ENCODE data around the gene GPHA2.
"Not testable (repeated sequence)": the region's sequence is repeated elsewhere in the genome, so short reads cannot be mapped to it uniquely, and the experiment has no call there.

The GPHA2 gene, protein sequence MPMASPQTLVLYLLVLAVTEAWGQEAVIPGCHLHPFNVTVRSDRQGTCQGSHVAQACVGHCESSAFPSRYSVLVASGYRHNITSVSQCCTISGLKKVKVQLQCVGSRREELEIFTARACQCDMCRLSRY

DNA sequence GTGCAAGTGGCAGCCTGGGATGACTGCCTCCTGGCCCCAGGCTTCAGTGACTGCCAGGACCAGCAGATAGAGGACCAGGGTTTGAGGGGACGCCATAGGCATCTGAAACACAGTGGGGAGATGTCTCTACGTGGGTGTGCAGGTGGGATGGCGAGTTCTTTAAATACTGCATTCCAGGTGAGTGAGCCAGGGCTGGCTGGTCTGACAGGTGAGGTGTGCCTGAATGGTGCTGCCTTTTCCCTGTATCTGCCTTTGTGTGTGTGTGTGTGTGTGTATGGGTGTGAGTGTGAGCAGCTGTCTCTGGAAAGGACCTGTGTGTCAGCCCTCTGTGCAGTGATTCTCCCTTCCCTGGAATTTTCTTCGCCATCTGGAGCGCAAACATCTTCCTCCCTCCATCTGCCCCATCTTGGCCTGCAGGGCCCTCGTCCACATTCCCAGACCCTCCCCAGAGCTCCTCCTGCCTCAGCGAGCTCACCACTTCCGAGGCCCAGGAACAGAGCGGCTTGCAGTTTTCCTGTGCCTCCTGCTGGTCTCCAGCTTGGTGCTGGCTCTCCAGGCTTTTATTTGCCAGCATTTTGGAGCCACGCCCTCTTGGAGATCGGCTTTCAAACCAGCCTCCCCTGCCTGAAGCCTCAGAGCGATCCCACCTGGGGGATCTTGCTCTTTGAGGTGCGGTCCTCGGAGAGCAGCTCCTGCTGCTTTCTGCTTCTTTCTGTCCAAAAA lies at the start of gene GPHA2:
GPHA2 (minus strand) TSS at position 535 of the 723 bp plus-strand sequence; CDS start at position 102, 433 bp downstream.
- no peak for DNase-seq (ENCODE audit: low spot score)

DNA sequence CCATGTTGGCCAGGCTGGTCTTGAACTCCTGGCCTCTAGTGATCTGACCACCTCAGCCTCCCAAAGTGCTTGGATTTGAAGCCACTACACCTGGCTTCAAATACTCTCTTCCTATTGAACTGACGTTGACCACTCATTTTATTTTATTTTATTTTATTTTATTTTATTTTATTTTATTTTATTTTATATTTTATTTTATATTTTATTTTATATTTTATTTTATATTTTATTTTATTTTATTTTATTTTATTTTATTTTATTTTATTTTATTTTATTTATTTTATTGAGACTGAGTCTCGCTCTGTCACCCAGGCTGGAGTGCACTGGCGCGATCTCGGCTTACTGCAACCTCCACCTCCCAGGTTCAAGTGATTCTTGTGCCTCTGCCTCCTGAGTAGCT lies 47.6 kb upstream of the GPHA2 start:
- DNase-seq (ENCODE audit: low spot score): not testable (repeated sequence)

DNA sequence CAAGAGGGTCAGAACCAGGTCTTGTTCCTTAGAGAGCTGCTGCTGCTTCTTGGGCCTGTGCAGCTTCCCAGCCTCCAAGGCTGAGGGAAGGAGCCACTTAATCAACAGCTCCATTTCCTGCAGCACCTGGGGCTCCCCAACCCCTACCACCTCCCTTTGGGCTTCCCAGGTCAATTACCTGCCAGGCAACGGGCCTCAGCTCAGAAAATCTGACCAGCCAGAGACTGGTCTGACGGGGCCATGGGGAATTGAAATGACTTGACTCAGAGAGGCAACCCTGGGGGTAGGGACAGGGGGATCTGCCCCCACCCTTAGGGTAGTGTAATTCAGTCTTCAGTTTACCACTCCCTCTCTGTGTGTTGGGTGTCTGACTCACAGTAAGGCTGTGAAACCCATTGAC lies 41.0 kb upstream of the GPHA2 start:
- DNase-seq (ENCODE audit: low spot score): no peak

DNA sequence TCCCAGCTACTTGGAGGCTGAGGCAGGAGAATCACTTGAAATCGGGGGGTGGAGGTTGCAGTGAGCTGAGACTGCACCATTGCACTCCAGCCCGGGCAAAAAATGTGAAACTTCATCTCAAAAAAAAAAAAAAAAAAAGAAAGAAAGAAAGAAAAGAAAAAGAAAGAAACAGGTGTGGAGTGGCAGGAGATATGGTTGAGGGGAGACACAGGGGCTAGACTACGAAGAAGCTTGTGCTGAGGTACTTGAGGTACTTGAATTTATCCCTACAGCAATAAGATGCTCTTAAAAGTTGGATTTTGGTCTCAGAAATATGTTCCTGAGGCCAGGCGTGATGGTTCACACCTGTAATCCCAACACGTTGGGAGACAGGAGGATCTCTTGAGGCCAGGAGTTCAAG lies 38.4 kb upstream of the GPHA2 start:
- DNase-seq (ENCODE audit: low spot score): no peak

DNA sequence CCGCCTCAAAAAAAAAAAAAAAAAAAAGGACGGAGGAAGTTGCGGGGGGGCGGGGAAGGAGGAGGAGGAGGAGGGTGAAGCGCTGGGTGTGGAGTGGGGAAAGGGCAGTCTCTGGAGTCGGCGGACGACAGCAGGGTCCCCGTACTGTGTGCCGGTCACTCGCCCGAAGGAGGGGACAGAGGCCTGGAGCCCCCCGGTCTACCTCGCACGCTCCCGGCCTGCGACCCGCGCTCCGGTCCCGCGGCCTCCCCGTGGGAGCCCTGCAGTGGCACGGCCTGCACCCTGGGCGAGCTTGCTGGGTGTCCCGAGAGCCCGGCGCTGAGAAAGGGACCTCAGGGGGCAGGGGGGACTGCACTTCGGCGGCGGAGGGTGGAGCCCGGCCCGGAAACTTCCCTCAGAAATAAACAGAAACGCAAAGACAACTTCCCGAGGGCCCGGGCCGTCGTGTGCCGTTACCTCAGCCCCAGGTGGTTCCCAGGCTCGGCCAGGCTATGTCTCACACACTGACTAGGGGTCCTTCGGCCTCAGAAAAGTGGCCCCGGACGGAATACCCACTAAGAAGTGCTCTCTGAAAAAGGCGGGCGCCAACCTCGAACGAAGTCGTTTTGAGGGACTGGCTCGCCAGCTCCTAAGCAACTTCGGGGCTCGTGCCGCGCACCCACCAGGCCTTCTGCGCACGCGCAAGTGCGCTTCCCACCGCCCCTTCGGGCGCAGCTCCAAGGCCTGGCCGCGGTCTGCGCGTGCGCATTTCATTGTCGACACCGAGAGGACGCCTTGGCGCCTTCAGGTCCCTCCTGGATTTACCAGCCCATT lies 35.9 kb upstream of the GPHA2 start, which contains the start of gene MAJIN:
MAJIN (minus strand) TSS at position 688 of the 813 bp plus-strand sequence. CDS start 12,703 bp downstream, outside the sequence.
- DNase-seq (ENCODE audit: low spot score): peak; percentile 96

DNA sequence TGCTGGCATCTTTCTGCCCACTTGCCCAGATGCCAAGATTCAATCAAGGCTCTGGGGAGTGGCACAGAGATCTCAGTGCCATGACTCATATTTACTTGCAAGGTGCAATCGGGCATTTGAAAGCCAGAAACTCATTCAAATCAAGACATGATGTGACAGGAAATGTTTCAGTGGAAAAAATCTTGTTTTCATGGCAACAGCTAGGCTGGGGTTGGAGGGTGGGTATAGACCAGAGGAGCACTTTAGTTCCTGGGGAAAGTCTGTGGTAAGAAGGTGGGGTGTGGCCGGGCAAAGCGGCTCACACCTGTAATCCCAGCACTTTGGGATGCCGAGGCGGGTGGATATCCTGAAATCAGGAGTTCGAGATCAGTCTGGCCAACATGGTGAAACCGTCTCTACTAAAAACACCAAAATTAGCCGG lies 35.0 kb upstream of the GPHA2 start:
- DNase-seq (ENCODE audit: low spot score): no peak

DNA sequence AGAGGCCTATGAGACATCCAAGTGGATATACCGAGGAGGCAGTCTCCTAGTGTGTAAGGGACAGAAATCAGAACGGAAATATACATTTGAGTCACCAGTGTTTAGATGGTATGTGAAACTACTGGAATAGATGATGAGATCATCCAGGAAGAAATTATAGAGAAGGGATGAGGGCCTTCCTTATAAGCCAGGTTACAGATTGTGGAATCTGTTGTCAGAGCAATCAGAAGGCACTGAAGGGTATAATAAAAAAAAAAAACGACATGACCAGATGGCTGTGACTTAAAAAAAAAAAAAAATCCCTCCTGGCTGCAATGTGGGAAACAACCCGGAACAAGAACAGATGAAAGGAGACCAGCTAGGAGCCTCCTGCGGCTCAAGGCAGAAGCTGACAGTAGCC lies 33.5 kb upstream of the GPHA2 start:
- no peak for DNase-seq (ENCODE audit: low spot score)

DNA sequence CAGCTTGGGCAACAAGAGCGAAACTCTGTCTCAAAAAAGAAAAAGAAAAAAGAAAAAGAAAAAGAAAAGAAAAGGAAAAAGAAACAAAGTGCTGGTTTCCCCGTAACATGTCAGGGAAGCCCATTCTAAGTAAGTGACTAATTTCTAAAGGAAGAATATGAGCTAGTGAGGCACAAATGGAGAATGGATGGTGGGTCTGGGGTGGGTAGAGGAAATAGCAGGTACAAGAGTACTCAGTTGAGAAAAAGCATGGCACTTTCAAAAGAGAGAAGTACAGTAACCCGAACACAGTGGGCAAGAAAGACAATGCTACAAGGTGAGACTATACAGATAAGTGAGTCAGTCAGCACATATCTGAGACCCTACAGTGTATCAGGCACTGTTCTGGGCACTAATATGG lies 31.7 kb upstream of the GPHA2 start:
- DNase-seq (ENCODE audit: low spot score): no peak

DNA sequence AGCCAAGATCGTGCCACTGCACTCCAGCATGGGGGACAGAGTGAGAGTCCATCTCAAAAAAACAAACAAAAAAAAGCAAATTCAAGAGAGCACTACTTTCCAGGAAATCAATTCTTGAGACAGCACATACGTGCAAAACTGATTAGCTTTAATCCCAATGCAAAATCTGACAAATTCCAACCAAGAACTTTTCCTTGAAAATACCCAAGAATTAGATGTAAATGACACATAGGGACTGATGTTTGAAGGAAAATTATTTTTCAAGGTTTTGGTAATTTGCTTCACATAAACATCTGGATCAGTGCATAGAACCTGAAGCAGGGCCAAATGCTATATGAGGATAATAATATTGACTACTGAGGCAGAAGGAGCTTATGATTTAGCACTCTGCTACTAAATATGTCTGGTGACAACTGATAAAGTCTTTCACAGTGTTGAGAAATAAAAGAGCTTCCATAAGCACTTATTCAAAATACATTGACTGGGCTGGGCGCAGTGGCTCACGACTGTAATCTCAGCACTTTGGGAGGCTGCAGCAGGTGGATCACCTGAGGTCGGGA lies 27.5 kb upstream of the GPHA2 start:
- DNase-seq (ENCODE audit: low spot score): no peak

DNA sequence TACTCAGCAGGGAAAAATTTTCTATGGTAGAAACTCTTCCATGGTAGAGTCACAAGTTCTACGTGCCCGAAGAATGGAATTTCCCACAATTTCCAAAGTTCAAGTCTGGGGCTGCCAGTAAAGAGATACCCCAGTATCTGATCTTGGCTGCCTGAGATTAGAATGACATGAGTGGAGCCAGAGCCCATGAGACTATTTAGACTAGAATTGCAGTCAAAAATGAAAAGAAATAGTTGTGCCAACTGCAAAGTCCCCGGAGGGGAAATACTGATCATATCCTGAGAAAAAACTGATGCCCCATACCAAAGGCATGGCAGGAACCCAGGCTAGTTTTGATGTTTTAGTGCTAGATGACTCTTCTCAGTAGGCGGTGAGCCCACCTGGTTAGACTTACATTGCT lies 25.0 kb upstream of the GPHA2 start:
- no peak for DNase-seq (ENCODE audit: low spot score)

DNA sequence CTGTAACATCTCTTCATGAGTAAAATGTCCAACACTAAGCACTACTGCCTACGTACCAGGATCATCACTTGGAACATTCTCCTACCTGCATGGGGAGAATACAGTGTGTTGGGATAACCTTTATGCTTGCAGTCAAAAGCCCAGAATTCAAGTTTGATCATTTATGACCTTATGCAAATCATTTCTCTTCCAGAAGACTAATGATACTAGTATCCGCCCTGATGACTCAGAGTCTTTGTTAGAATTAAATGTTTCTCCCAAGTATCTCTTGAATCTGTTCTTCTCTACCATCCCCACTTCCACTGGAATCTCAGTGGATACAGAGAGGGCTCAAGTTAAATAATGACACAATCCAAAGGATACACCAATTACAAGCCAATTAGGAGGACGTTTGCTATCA lies 23.8 kb upstream of the GPHA2 start:
- no peak for DNase-seq (ENCODE audit: low spot score)

DNA sequence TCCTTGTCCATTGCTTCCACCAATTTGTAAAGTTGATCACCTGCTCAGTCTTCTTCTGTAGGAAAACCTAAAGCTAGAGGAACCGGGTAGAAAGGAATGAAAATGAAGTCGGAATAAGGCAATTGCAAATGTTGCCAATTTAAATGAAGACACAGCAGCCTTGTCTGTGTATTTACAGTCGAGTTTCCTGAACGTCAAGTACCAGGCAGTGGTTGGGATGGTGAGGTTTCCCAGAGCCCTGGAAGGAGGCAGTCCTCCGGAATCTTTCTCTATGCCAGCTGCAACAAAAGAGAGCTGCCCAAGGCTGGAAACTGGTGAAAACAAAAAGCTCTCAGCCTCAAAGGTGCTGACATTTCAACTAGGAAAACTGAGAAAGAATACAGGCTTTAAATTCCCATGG lies 18.5 kb upstream of the GPHA2 start:
- no peak for DNase-seq (ENCODE audit: low spot score)

DNA sequence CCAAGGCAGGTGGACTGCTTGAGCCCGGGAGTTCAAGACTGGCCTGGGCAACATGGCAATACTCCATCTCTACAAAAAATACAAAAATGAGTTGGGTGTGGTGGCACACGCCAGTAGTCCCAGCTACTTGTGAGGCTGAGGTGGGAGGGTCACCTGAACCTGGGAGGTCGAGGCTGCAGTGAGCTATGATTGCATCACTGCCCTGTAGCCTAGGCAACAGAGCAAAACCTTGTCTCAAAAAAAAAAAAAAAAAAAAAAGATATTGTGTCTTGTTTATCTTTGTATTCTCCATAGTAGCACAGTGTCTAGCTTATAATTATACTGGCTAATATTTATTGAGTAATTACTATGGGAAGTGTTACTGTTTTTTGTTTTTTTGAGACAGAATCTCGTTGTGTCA lies 15.8 kb upstream of the GPHA2 start:
- no peak for DNase-seq (ENCODE audit: low spot score)

DNA sequence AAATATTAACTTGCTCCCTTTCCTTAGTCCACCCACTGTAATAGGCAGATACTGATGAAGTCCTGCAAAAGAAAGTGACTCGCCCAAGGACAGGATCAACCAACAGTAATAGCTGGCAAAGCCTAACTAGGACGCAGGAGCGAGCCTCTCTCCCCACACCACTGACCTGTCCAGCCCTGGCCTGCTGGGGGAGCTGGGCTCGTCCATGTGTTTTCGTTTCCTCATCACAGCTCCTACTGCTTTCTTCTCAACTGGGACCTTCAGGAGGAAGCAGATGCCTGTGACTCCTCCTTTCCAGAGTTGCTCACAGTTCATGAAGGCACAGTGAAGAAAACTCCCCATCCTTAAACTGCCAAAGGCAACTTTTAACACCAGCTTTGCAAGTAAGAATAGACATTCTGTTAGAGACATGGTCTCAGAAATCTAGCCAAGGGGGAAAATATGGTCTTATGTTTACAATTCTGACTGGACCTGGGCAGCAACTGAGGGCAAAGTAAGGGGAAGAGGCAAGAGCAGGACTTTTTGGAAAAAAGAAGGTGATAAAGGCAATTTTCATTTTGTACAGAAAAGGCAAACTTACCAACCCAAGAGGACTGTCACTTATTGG lies 11.6 kb upstream of the GPHA2 start:
- DNase-seq (ENCODE audit: low spot score): no peak

DNA sequence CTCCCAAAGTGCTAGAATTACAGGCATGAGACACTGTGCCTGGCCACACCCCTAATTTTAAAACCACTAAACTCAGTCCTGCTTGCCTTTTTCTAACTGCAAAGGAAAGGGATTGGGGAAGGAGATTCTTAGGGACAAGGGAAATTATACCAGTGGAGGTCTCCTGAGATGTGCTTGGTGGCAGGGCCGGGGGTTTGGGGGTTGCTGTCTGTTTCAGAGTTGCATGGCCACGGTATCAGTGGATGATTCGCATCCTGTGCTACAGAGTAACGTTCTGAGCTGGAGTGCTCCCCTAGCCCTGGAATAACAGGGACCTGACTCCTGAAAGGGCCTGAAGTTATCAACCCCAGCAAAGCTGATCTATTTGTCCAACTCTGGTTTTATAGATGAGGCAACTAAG lies 846 bp upstream of the GPHA2 start:
- no peak for DNase-seq (ENCODE audit: low spot score)

DNA sequence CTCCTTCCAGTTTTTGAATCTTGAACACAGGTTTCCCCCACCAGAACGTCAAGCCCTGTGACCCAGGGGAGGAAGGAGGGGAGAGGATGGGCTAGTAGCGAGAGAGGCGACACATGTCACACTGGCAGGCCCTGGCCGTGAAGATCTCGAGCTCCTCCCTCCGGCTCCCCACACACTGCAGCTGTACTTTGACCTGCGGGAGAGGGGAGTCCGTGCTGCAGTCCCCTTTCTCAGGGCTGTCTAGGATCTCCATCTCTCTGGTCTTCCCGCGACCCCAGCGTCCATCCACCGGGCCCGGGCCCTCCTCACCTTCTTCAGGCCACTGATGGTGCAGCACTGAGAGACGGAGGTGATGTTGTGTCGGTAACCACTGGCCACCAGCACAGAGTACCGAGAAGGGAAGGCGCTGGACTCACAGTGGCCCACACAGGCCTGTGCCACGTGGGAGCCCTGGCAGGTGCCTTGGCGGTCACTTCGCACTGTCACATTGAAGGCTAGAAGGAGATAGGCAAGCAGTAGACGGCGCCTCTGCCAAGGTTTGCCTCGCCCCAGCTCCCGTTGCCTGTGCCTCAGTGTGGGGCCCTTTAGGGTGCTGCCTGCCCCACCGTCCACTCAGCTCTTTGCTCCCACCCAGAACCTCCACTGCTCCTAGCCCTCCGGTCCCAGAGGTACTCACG lies 873 bp downstream of the GPHA2 start:
- no peak for DNase-seq (ENCODE audit: low spot score)

DNA sequence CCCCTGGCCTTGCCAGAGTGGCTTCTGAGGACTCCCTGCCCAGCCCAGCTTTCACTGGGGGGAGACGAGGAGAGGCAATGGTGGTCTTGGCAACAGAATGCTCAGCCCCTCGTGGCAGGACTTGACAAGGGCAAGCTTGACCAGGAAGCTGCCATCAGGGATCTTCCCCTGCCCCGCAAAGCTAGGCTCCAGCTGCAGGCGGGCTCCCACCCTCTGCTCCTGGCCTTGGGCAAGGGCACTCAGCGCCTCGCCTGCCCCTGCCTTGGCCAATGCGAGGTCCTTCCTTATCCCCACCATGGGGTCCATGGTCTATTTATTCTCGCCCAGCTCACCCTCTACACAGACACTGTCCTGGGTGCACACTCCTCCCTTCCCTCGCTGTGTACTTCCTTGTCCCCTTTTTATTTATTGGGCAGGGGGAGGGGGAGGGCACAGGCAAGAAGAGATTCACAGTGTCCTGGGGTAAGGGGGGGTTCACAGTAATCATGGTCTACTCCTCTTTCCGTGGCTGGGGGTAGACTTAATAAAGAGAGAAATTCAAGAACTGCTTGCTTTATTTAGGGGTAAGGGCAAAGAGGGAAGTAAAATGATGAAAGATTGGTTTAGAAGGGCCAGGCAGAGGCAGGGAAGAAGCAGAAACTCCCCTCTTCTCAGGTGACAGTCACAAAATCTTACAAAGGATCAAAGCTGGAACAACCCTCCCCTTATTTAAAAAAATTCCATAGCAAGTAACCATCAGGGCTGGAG lies 1.6 kb downstream of the GPHA2 start:
- DNase-seq (ENCODE audit: low spot score): no peak

DNA sequence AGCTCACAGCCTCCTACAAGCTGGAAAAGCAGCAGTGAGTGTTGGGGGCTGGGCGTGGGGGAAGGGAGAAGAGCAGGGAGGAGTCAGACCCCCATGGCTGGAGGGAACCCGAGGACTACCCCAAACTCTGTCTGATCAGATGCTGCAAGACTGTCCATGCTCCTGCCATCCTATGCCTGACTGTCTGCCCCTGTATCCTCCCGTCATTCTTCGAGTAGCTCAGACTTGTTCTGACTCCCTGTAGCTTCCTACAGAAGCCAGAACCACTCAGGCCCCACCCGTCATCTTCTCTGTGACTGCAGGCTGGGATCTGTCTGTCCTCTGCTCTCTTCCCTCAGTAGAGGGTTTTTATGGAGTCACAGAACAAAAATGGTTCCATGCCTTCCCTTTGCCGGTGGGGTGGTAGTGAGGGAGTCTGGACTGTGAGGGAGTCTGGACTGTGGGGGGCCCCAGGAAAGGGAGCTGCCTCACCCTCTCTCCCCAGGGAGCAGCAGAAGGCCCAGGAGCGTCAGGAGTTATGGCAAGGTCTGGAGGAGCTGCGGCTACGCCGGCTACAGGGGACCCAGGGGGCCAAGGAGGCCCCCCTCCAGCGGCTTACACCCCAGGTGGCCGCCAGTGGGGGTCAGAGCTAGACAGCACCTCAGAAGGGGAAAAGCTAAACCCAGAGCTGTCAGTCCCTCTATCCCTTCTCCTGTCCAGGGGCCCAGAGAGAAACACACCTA lies 2.3 kb downstream of the GPHA2 start:
- no peak for DNase-seq (ENCODE audit: low spot score)

DNA sequence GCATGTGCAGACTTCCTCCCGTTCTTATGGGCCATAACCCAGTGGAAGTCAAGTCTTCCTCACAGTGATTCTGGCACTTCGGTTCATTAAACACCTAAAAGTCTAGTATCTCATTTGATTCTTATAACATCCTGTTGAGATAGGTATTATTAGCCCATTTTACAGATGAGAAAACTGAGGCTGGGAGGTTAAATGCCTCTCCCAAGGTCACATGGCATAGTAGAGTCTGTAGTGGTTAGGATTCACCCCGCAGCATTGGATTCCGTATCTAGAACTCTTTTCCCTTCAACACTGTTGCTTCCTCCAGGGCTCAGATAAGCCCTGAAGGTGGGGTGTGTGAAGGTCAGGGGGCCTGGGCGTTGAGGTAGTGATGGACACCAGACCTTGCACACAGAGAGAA lies 3.4 kb downstream of the GPHA2 start:
- no peak for DNase-seq (ENCODE audit: low spot score)

DNA sequence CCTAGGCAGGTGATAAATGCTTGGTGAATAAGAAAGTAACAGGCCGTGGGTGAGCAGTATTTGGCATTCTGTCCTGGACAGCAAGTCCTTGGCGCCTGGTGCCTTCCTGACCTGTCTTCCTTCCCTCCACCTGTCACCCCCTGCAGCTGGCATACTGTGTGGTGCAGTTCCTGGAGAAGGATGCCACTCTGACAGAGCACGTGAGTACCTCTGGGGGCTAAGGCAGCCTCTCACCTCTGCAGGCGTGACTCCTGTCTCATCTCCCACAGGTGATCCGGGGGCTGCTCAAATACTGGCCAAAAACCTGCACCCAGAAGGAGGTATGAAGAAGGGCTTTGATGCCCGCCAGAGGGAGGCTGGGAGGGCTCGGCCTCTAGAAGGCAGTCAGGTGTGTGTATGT lies 4.4 kb downstream of the GPHA2 start:
- no peak for DNase-seq (ENCODE audit: low spot score)

Data from germinal center (tissue), 1 donor.